Measurements from ENCODE around the gene UACA.

UACA gene

GRCh38 chr15:70770863-70771262 lies 7.5 kb upstream of the UACA start:
- no peak overlapping the region for H3K4me3 ChIP-seq (ENCODE audit: low read depth, low read length)
- no peak for DNase-seq (ENCODE audit: low read depth)
- no peak for TF ChIP-seq CTCF (IDR thresholded peaks at IDR 0.05; ENCODE audit: insufficient read depth, low read depth, low read length, missing control alignments)

- H3K4me3 ChIP-seq (ENCODE audit: low read depth, low read length) = no peak overlapping the region
- TF ChIP-seq CTCF (IDR thresholded peaks at IDR 0.05; ENCODE audit: insufficient read depth, low read depth, low read length, missing control alignments) = no peak
- peak; percentile 10 for DNase-seq (ENCODE audit: low read depth)
Measured at GRCh38 chr15:70768257-70768883, 5.0 kb upstream of the UACA start.

GRCh38 chr15:70767667-70768066 lies 4.3 kb upstream of the UACA start:
- H3K4me3 ChIP-seq (ENCODE audit: low read depth, low read length) = no peak overlapping the region
- TF ChIP-seq CTCF (IDR thresholded peaks at IDR 0.05; ENCODE audit: insufficient read depth, low read depth, low read length, missing control alignments) = no peak

GRCh38 chr15:70766597-70766996 lies 3.2 kb upstream of the UACA start:
- no peak for DNase-seq (ENCODE audit: low read depth)
- H3K4me3 ChIP-seq (ENCODE audit: low read depth, low read length) = no peak overlapping the region
- no peak for TF ChIP-seq CTCF (IDR thresholded peaks at IDR 0.05; ENCODE audit: insufficient read depth, low read depth, low read length, missing control alignments)

More at GRCh38 chr15:70767667-70768066, 4.3 kb upstream of the UACA start:
- DNase-seq (ENCODE audit: low read depth) = no peak

GRCh38 chr15:70765504-70766281 lies 2.3 kb upstream of the UACA start:
- TF ChIP-seq CTCF (IDR thresholded peaks at IDR 0.05; ENCODE audit: insufficient read depth, low read depth, low read length, missing control alignments) = no peak
- H3K4me3 ChIP-seq (ENCODE audit: low read depth, low read length) = no peak overlapping the region
- no peak for DNase-seq (ENCODE audit: low read depth)

GRCh38 chr15:70763950-70764730 lies 782 bp upstream of the UACA start:
- TF ChIP-seq CTCF (IDR thresholded peaks at IDR 0.05; ENCODE audit: insufficient read depth, low read depth, low read length, missing control alignments) = no peak
- peak overlapping the region; percentile 73 for H3K4me3 ChIP-seq (ENCODE audit: low read depth, low read length)
- DNase-seq (ENCODE audit: low read depth) = no peak

All from GM12865 (cell line).